Epithelial cell of proximal tubule (primary cell): ENCODE data around the gene DOCK9. TPM values are rescaled to one million over a fixed set of nuclear protein-coding genes. Genes with fewer than 3 reads are reported as not detected.

ENCODE experiments used
- DNase-seq: peaks from one replicate; pipeline ENCODE4 v3.0.0-alpha.2; 2011; ENCODE audit warnings: low read depth
- H3K4me3 ChIP-seq: 2 replicates; pipeline ENCODE4 v1.5.1; 2011; ENCODE audit warnings: low read depth, mild to moderate bottlenecking, low read length
- total RNA-seq: library from RNA; depleted of rRNA; stranded (reverse); fragments of >200 nt; gene quantifications from 2 replicates; pipeline ENCODE4 v1.2.3, GENCODE V29; 2015
- TF ChIP-seq, protein P1 (sequence below): conservative IDR thresholded peaks from 2 replicates; pipeline ENCODE4 v1.5.1; 2012; ENCODE audit warnings: low read depth, mild to moderate bottlenecking, low read length

The DOCK9 gene
- total RNA-seq, 1 donor from 2014 or later, result 37.6 TPM

DNA sequence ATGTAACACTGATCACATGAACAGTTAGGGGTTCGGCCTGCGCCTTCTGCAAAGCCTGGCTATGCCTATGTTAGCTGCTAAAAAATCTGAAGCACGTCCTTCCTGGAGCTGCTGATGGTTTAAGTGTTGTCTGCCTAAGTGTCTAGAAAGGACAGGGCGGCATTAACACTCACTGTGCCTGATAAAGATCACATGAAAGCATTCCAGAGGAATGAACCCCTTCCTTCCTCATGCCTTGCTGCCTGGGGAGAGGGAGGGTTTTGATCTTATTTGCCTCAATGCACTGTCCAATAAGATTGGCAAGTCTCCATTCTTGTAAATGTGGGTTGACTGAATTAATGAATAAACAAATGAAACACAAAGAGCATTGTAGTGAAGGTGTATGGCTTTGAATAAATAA lies 5.2 kb downstream of the DOCK9 start:
- peak; percentile 46 for DNase-seq
- H3K4me3 ChIP-seq, result no peak overlapping the region
- TF ChIP-seq, protein P1, sequence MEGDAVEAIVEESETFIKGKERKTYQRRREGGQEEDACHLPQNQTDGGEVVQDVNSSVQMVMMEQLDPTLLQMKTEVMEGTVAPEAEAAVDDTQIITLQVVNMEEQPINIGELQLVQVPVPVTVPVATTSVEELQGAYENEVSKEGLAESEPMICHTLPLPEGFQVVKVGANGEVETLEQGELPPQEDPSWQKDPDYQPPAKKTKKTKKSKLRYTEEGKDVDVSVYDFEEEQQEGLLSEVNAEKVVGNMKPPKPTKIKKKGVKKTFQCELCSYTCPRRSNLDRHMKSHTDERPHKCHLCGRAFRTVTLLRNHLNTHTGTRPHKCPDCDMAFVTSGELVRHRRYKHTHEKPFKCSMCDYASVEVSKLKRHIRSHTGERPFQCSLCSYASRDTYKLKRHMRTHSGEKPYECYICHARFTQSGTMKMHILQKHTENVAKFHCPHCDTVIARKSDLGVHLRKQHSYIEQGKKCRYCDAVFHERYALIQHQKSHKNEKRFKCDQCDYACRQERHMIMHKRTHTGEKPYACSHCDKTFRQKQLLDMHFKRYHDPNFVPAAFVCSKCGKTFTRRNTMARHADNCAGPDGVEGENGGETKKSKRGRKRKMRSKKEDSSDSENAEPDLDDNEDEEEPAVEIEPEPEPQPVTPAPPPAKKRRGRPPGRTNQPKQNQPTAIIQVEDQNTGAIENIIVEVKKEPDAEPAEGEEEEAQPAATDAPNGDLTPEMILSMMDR, result no peak

DNA sequence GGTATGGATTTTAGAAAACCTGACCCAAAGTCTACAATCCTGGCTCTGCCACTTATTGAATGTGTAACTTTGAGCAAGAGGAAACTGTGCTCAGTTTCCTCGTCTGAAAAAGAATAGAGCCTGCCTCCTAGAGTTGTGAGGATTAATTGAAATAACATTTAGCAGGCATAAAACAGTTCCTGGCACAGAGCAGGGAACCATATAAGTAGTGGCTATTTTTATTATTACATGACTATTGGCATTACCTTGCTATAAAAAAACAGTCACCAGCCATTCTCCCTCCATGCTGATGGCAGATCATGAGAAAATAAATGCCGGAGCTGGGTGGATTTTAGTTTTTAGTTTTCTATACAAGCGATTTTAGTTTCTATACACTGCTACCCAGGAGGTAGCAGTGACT lies 5.8 kb downstream of the DOCK9 start:
- no peak for DNase-seq
- no peak overlapping the region for H3K4me3 ChIP-seq
- TF ChIP-seq, protein P1, result no peak

GRCh38 chr13:98970330-98970729 lies 7.5 kb downstream of the DOCK9 start:
- no peak for DNase-seq
- TF ChIP-seq, protein P1, result no peak
- no peak overlapping the region for H3K4me3 ChIP-seq

- TF ChIP-seq, protein P1, result no peak
- DNase-seq, result no peak
Measured at GRCh38 chr13:98967491-98967890, 10.4 kb downstream of the DOCK9 start.

GRCh38 chr13:98966019-98966418 lies 11.8 kb downstream of the DOCK9 start:
- TF ChIP-seq, protein P1, result no peak
- H3K4me3 ChIP-seq, result no peak overlapping the region
- no peak for DNase-seq

More at GRCh38 chr13:98967491-98967890, 10.4 kb downstream of the DOCK9 start:
- H3K4me3 ChIP-seq, result no peak overlapping the region

- TF ChIP-seq, protein P1, result no peak
- DNase-seq, result no peak
- no peak overlapping the region for H3K4me3 ChIP-seq
Measured at GRCh38 chr13:98965325-98965724, 12.5 kb downstream of the DOCK9 start.

DNA sequence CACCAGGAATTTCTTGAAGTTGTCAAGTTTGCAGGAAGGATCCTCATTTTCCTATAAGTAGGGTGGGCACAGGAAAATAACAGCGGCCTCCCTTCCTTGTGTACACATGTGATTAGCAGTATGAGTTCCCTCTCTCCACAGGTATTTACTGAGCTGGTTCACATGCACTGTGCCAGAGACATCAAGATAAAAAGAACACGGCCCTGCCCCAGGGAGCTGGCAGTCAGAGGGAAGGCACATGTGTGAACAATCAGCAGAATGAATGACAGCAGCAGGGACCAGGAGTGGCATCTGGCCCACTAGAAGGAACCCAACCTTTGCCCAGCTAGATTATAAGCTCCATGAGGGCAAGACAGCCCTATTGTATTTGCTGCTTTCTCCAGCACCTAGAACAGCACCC lies 13.9 kb downstream of the DOCK9 start:
- TF ChIP-seq, protein P1, result no peak
- no peak for DNase-seq
- no peak overlapping the region for H3K4me3 ChIP-seq
